Osteocyte (in vitro differentiated cells): Measurements from ENCODE around the gene PMM2. TPM values are rescaled to one million over a fixed set of nuclear protein-coding genes. Genes with fewer than 3 reads are reported as not detected.
A peak's percentile ranks its signal among the peaks of the same experiment; 100 is the strongest.

Experiments used
- DNase-seq: peaks from one replicate; pipeline ENCODE4 v3.0.0; 2021; ENCODE audit warnings: mixed read lengths; ENCODE audit not compliant: unreplicated experiment; ENCODE audit errors: extremely low spot score
- H3K27ac Mint-ChIP-seq: one replicate; pipeline ENCODE4 v1.8.0; 2021; ENCODE audit warnings: mild to moderate bottlenecking, mixed read lengths; ENCODE audit not compliant: unreplicated experiment
- H3K27me3 Mint-ChIP-seq: one replicate; pipeline ENCODE4 v1.8.0; 2021; ENCODE audit warnings: mixed read lengths; ENCODE audit not compliant: unreplicated experiment
- H3K36me3 Mint-ChIP-seq: one replicate; pipeline ENCODE4 v1.8.0; 2021; ENCODE audit warnings: mixed read lengths; ENCODE audit not compliant: unreplicated experiment
- H3K4me1 Mint-ChIP-seq: one replicate; pipeline ENCODE4 v1.8.0; 2021; ENCODE audit warnings: mixed read lengths; ENCODE audit not compliant: unreplicated experiment
- H3K4me3 Mint-ChIP-seq: one replicate; pipeline ENCODE4 v1.8.0; 2021; ENCODE audit warnings: mild to moderate bottlenecking, moderate library complexity, mixed read lengths; ENCODE audit not compliant: unreplicated experiment
- H3K9me3 Mint-ChIP-seq: one replicate; pipeline ENCODE4 v1.8.0; 2021; ENCODE audit warnings: mixed read lengths; ENCODE audit not compliant: unreplicated experiment
- total RNA-seq: library from RNA; stranded (reverse); gene quantifications from 2 replicates; pipeline ENCODE4 v1.2.1, GENCODE V29; 2021
- TF ChIP-seq, protein P1 (sequence below): fragments of 200-600 bp; sonication (generic); IDR thresholded peaks from 2 replicates; pipeline ENCODE4 v1.5.0; 2021; ENCODE audit warnings: antibody characterized with exemption, mild to moderate bottlenecking, moderate library complexity

Gene PMM2
- total RNA-seq, 1 donor from 2014 or later = 42.9 TPM

DNA sequence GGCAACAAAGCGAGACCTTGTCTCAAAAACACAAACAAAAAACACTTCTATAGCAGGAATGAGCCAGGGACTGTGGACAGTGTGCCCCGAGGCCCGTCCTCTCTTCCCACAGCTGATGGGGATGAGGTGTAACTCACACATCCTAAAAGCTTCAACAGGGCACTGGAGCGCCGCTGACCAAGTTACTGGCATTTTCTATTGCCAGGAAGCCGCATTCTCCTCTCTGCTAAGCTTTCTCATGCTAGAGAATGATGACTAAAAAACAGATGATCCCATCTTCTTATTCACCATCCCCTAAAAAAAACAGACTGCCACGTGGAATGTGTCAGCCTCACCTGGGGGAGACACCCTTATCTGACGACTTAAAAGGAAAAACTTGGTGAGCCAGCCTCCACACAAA, 54.9 kb downstream of the PMM2 start:
- H3K9me3 Mint-ChIP-seq = no peaks in the 10 kb centered on the region
- H3K27me3 Mint-ChIP-seq = no peaks in the 10 kb centered on the region
- TF ChIP-seq, protein P1, sequence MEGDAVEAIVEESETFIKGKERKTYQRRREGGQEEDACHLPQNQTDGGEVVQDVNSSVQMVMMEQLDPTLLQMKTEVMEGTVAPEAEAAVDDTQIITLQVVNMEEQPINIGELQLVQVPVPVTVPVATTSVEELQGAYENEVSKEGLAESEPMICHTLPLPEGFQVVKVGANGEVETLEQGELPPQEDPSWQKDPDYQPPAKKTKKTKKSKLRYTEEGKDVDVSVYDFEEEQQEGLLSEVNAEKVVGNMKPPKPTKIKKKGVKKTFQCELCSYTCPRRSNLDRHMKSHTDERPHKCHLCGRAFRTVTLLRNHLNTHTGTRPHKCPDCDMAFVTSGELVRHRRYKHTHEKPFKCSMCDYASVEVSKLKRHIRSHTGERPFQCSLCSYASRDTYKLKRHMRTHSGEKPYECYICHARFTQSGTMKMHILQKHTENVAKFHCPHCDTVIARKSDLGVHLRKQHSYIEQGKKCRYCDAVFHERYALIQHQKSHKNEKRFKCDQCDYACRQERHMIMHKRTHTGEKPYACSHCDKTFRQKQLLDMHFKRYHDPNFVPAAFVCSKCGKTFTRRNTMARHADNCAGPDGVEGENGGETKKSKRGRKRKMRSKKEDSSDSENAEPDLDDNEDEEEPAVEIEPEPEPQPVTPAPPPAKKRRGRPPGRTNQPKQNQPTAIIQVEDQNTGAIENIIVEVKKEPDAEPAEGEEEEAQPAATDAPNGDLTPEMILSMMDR = no peak
- H3K27ac Mint-ChIP-seq = peak overlapping the region; percentile 4
- DNase-seq = no peak
- peaks cover 14% of the 10 kb centered on the region for H3K4me1 Mint-ChIP-seq
- peaks cover 27% of the 10 kb centered on the region for H3K36me3 Mint-ChIP-seq
- no peak overlapping the region for H3K4me3 Mint-ChIP-seq

GRCh38 chr16:8853150-8853549, 55.5 kb downstream of the PMM2 start:
- TF ChIP-seq, protein P1 = no peak
- no peaks in the 10 kb centered on the region for H3K27me3 Mint-ChIP-seq
- H3K4me3 Mint-ChIP-seq = no peak overlapping the region

DNA sequence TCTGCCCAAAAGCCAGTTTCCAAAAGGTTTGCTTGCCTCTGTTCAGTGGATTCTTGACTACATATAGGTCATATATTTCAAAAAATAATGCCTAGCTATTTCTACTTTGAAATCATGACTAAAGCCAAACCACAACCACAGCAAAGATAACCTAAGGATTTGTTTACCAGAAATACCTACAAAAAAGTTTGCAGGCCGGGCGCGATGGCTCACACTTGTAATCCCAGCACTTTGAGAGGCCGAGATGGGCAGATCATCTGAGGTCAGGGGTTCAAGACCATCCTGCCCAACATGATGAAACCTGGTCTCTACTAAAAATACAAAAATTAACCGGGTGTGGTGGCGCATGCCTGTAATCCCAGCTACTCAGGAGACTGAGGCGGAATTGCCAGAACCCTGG, 56.0 kb downstream of the PMM2 start:
- Mint-ChIP-seq H3K36me3 (peaks cover 32% of the 10 kb centered on the region), H3K9me3 (no peaks in the 10 kb centered on the region), H3K27ac (no peak overlapping the region), H3K4me3 (no peak overlapping the region), H3K27me3 (no peaks in the 10 kb centered on the region), H3K4me1 (peaks cover 17% of the 10 kb centered on the region)
- TF ChIP-seq, protein P1 = no peak
- DNase-seq = no peak

More at GRCh38 chr16:8853150-8853549, 55.5 kb downstream of the PMM2 start:
- peak overlapping the region; percentile 4 for H3K27ac Mint-ChIP-seq
- H3K36me3 Mint-ChIP-seq = peaks cover 30% of the 10 kb centered on the region
- DNase-seq = no peak
- H3K4me1 Mint-ChIP-seq = peaks cover 17% of the 10 kb centered on the region
- no peaks in the 10 kb centered on the region for H3K9me3 Mint-ChIP-seq

DNA sequence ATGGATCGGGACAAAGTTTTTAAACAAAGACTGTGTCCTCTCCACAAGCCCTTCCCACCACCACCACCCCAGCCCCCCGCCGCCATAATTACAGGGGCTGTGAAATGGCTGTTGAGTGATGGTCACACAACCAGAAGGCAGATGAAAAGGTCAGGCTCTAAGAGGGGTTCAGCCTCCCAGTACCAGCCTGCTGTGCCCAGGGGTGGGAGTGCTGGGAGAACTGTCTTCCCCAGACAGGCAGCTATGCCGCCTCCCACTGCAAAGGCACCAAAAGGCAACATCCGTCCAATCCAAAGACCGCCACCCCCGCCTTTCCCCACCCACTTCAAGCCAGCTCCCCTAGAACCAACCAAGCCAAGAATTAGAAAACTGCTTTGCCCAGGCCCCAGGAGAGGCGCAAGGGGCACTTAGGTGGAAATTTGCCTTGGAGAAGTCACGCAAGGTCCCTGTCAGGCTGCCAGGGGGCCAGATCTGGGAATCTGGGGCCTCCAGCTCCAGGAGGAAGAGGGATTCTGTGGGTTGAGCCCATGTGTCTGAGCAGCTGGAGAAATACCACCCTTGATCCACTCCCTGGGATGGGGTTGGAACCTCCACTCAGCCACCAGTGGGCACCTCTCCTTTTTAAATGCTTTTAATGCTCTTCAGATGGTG, 56.8 kb downstream of the PMM2 start:
- Mint-ChIP-seq H3K27me3 (no peaks in the 10 kb centered on the region), H3K27ac (no peak overlapping the region), H3K36me3 (peaks cover 27% of the 10 kb centered on the region), H3K4me3 (no peak overlapping the region), H3K9me3 (no peaks in the 10 kb centered on the region), H3K4me1 (peaks cover 21% of the 10 kb centered on the region)
- DNase-seq = no peak
- TF ChIP-seq, protein P1 = no peak

- H3K27me3 Mint-ChIP-seq = no peaks in the 10 kb centered on the region
- peaks cover 25% of the 10 kb centered on the region for H3K4me1 Mint-ChIP-seq
- no peaks in the 10 kb centered on the region for H3K9me3 Mint-ChIP-seq
- TF ChIP-seq, protein P1 = peak; percentile 20
- no peak overlapping the region for H3K27ac Mint-ChIP-seq
- peaks cover 27% of the 10 kb centered on the region for H3K36me3 Mint-ChIP-seq
- no peak overlapping the region for H3K4me3 Mint-ChIP-seq
- DNase-seq = no peak
Observed at GRCh38 chr16:8855051-8855786, 57.6 kb downstream of the PMM2 start.
